Stimulated activated CD4-positive, alpha-beta T cell treated with anti-CD3 and anti-CD28 coated beads, Interleukin-2, amount 100 ng/mL, for 24 hours (primary cell): Measurements from ENCODE around the gene DSCAM.
"Not testable (repeated sequence)": the region's sequence is repeated elsewhere in the genome, so short reads cannot be mapped to it uniquely, and the experiment has no call there.

Experiments used
- DNase-seq, 2 donors: peaks; one replicate each; pipeline ENCODE4 v3.0.0-alpha.2; 2020

DSCAM gene

GRCh38 chr21:40846587-40847411 lies at the start of gene DSCAM:
Gene DSCAM (minus strand): TSS chr21:40847158. CDS start chr21:40846661, 497 bp downstream.
- no peak for DNase-seq

GRCh38 chr21:40895697-40896096 lies 48.7 kb upstream of the DSCAM start:
- DNase-seq = not testable (repeated sequence)

GRCh38 chr21:40886931-40887330 lies 40.0 kb upstream of the DSCAM start:
- no peak for DNase-seq

- DNase-seq = no peak
Measured at GRCh38 chr21:40886006-40886405, 39.0 kb upstream of the DSCAM start.

- no peak for DNase-seq
Measured at GRCh38 chr21:40882192-40882915, 35.4 kb upstream of the DSCAM start.

GRCh38 chr21:40881767-40882166 lies 34.8 kb upstream of the DSCAM start:
- DNase-seq = no peak

GRCh38 chr21:40871099-40871498 lies 24.1 kb upstream of the DSCAM start:
- no peak for DNase-seq

GRCh38 chr21:40863839-40864238 lies 16.9 kb upstream of the DSCAM start:
- no peak for DNase-seq

GRCh38 chr21:40858517-40858916 lies 11.6 kb upstream of the DSCAM start:
- no peak for DNase-seq

- DNase-seq = no peak
Measured at GRCh38 chr21:40853956-40854688, 7.2 kb upstream of the DSCAM start.

GRCh38 chr21:40852563-40852962 lies 5.6 kb upstream of the DSCAM start:
- no peak for DNase-seq

- DNase-seq = no peak
Measured at GRCh38 chr21:40851749-40852148, 4.8 kb upstream of the DSCAM start.

GRCh38 chr21:40850071-40850470 lies 3.1 kb upstream of the DSCAM start:
- no peak for DNase-seq

- no peak for DNase-seq
Measured at GRCh38 chr21:40847951-40848350, 993 bp upstream of the DSCAM start.

- no peak for DNase-seq
Measured at GRCh38 chr21:40846103-40846502, 855 bp downstream of the DSCAM start.

GRCh38 chr21:40845441-40845995 lies 1.4 kb downstream of the DSCAM start:
- no peak for DNase-seq

GRCh38 chr21:40844935-40845334 lies 2.0 kb downstream of the DSCAM start:
- no peak for DNase-seq

- DNase-seq = no peak
Measured at GRCh38 chr21:40842197-40842552, 4.8 kb downstream of the DSCAM start.

GRCh38 chr21:40841524-40842196 lies 5.3 kb downstream of the DSCAM start:
- peak in 1 of 2 donors; percentile 9 for DNase-seq

GRCh38 chr21:40840401-40841125 lies 6.4 kb downstream of the DSCAM start:
- no peak for DNase-seq

GRCh38 chr21:40839521-40839920 lies 7.4 kb downstream of the DSCAM start:
- no peak for DNase-seq

GRCh38 chr21:40837456-40837855 lies 9.5 kb downstream of the DSCAM start:
- no peak for DNase-seq
